ENCODE data around the gene ARL8B. TPM values are rescaled to one million over a fixed set of nuclear protein-coding genes. Genes with fewer than 3 reads are reported as not detected.
"Not testable (repeated sequence)": the region's sequence is repeated elsewhere in the genome, so short reads cannot be mapped to it uniquely, and the experiment has no call there.

The ARL8B gene
- 33.4 and 35.8 TPM in 2 replicates for total RNA-seq (2014; rRNA removed; shearing (Covaris generic))

DNA sequence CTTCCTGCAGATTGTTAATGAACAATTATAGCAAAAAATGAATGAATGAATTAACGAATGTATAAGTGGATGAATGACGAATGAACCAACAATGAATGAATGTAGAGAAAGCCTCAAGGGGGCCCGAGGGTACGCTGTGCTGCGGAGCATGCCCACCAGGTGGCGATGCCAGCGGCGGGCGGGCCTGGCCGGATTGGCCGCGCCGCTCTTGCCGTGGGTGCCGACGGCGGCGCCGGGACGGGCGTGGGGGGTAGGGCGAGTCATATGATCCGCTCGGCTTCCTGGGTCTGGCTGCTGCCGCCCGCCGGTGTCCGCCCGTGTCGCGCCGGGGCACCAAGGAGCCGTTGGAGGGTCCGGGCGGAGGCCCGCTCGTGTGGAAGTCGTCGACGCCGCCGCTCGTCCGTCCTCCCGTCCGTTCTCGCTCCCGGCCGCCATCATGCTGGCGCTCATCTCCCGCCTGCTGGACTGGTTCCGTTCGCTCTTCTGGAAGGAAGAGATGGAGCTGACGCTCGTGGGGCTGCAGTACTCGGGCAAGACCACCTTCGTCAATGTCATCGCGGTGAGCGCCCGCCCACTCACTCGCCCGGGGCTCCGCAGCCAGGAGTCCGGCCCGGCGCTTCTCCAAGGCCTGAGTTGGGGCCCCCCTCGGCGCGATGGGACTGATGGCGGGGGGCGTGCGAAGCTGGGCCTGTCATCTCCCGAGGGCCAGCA, at the start of gene ARL8B:
ARL8B (plus strand) TSS at position 263 of the 711 bp plus-strand sequence; CDS start at position 437, 174 bp downstream.
- DNase-seq (ENCODE audit: low read depth), result peak; percentile 90

- DNase-seq (ENCODE audit: low read depth), result no peak
Measured at GRCh38 chr3:5073374-5074085, 48.6 kb upstream of the ARL8B start.

- peak; percentile 66 for DNase-seq (ENCODE audit: low read depth)
Measured at GRCh38 chr3:5078151-5078550, 43.9 kb upstream of the ARL8B start.

DNA sequence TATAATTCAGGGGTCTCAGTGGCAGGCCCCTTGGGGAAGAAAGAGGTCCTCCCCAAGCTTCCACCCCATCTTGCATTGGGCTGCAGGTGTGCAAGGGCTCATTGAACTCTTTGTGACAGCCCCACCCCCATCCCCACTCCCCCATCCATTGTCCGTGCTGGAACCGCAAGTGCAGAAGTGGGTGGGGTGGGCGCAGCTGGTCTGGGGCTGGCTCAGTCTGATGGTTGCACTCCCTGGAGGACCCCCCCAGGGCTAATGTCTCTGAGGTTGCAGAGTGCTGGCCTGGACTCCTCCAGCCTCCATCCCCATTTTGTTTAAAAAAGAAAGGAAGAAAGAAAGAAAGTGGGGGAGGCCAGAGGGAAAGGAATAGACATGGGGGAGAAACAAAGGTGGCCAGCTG, 42.3 kb upstream of the ARL8B start:
- no peak for DNase-seq (ENCODE audit: low read depth)

- no peak for DNase-seq (ENCODE audit: low read depth)
Measured at GRCh38 chr3:5080779-5081550, 41.1 kb upstream of the ARL8B start.

DNA sequence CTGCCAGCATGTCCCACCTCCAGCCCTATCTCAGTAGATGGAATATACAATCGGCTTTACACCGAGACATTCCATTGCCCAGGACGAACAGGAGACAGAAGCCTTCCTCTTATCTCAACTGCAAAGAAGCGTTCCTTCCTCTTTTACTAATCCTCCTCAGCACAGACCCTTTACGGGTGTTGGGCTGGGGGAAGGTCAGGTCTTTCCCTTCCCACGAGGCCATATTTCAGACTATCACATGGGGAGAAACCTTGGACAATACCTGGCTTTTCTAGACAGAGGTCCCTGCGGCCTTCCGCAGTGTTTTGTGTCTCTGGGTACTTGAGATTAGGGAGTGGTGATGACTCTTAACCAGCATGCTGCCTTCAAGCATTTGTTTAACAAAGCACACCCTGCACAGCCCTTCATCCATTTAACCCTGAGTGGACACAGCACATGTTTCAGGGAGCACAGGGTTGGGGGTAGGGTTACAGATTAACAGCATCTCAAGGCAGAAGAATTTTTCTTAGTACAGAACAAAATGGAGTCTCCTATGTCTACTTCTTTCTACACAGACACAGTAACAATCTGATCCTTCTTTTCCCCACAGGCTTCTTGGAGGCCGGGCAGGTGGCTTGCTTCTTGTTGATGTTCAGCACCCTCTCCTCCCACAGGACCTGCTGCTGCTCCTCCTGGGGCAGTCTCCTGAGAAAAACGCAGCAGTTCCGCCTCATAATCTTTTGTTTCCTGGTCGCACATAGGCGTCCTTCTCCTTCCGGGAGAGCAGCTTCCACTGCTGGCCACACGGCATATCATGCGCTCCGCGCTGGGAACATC, 39.9 kb upstream of the ARL8B start:
- DNase-seq (ENCODE audit: low read depth), result not testable (repeated sequence)

- DNase-seq (ENCODE audit: low read depth), result no peak
Measured at GRCh38 chr3:5082789-5083115, 39.3 kb upstream of the ARL8B start.

DNA sequence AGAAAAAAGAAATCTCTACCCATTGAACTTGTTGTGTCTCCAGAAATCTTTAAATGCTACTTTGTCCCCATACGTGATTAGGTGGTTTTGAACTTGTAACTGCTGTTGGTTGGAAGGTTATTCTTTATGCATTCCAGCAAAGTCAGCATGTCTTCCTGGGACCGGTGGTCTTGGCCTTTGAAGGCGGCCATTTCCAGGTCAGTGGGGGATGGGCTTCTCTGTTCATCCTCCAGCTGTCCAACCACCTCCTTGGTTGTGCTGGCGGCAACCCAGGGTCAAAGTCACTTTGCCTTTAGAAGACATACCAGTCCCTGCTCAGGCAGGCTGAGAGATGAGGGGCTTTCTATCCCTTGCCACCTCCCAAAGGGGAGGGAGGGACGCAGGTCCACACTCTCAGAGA, 37.9 kb upstream of the ARL8B start:
- no peak for DNase-seq (ENCODE audit: low read depth)

DNA sequence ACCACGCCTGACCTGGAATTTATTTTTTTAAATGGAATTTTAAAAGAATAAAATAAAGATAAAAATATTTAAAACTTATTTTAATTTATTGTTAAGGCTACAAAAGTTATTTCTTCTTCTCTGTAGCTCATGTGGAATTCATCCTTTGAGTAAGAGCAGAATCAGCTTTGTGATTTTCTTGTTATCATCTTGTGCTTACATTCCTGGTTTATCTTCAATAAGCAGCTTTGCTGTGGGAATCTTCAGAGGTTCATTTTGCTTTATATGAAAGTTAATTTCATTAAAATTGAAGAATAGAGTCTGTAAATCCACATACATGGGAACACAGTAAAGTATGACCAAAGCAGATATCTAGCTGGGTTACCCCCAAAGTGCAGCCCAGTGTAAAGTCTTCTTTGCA, 35.4 kb upstream of the ARL8B start:
- DNase-seq (ENCODE audit: low read depth), result no peak

DNA sequence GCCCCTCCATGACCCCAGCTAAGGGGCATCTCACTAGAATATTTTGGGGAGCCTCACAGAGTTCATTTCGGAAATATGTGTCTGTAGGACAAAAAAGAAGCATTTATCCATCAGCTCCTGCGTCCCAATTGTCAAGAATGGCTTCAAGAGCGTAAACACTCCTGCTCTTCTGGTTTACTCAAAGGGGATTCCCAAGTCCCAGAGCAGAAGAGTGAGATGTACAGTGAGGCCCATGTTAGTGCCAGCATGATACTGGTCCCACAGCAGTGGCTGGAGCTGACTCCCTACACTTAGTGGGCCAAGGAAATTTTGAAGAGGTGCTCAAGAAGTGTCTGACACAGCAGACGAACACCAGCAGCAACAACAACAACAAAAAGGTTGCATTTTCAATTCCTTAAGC, 34.9 kb upstream of the ARL8B start:
- no peak for DNase-seq (ENCODE audit: low read depth)

DNA sequence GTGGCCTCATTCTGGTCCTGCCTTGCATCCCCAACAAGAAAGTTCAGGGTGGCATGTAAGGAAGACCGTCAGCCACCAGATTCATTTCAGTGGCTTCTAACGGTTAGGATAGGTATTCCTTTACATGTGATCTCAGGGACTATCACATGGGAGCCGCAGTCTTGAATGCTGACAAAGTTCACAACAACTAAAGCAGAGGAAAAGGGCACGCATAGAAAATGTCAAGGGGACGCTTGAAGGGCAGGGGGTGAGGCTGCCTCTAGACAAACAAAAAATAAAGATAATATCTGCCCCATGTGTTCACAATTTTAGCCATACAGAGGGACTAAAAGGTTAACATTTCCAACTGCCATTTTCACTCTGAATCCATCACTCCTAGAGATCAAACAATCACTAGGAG, 31.9 kb upstream of the ARL8B start:
- no peak for DNase-seq (ENCODE audit: low read depth)

DNA sequence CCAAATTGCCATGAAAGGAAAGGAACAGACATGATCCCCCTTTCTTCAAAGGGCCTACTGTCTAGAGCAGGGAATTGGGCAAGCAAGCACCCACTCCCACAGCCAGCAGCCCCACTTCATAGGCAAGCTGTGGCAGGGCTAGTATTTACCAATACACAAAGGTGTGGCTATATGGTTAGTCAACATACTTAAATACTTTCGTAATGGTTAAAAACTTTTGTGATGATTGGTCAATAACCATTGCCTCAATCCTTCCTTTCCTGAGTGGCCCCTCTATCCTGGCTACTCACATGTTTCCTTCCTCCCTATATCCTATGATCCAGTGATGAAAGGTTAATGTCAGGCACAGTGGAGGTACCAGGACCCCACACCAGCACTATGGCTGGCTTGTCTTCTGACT, 30.1 kb upstream of the ARL8B start:
- no peak for DNase-seq (ENCODE audit: low read depth)

DNA sequence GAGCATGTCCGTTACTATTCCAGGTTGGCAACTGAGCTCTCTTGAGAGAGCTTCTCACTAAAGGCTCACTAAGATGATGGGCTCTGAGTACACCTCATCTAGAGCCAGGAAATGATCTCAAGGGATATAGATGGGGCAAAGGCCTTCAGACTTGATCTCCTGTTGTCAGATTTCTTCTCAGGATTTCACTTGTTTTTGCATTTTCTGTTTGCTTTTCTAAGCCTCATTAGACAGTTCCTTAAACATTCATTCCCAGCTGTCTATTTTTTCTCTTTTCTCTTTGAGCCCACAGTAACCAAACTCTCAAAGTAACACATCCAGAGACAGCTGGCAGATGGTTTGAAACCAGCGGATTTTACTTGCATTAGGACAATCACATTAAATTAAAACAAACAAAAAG, 28.4 kb upstream of the ARL8B start:
- DNase-seq (ENCODE audit: low read depth), result no peak

DNA sequence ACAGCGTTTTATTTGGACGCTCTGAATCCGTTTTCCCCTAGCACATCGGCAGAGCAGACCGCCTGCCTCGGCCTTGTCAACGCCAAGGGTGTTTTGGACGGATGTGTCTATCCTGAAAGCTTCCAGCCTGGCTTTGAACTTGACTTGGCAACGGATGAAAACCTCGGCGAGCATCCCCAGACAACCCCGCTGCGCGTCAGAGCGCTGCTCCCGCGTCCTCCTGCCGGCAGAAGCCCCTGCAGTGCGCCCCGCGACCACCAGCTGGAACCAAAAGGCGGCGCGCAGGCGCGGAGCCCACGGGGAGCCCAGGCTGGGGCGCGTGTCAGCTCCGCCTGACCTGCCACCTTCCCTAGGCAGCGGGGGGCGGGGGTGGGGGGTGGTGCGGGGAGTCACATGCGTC, 26.2 kb upstream of the ARL8B start:
- peak; percentile 3 for DNase-seq (ENCODE audit: low read depth)

DNA sequence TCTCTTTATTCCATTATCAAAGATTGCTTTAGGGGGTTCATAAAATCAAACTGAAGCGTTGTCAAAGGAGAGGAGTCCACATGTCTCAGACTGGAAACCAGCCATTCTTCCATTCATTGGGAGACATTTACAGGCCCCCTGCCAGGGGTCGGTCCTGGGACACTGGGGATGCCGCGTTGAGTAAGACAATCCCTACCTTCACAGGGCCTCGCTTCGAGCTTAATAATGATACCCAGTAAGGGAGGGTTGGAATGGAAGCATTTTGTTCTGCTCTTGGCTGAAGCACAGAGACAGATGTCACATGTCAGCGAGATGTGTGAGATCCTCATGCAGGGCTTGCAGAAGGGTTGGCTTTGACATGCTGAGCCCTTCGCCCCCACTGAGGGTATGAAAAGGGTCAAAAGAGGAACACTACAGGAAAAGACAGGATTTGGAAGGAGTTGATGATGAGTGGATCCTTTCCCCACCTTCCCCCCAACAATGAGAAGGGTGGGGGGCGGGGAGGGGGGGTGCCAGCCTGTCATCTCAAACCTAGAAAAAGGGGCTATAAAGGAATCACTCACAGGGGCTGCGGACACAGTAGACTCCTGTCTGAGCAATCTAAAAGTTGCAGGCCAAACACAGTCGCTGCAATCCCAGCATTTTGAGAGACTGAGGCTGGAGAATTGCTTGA, 25.6 kb upstream of the ARL8B start:
- no peak for DNase-seq (ENCODE audit: low read depth)

- DNase-seq (ENCODE audit: low read depth), result no peak
Measured at GRCh38 chr3:5098346-5098745, 23.7 kb upstream of the ARL8B start.

DNA sequence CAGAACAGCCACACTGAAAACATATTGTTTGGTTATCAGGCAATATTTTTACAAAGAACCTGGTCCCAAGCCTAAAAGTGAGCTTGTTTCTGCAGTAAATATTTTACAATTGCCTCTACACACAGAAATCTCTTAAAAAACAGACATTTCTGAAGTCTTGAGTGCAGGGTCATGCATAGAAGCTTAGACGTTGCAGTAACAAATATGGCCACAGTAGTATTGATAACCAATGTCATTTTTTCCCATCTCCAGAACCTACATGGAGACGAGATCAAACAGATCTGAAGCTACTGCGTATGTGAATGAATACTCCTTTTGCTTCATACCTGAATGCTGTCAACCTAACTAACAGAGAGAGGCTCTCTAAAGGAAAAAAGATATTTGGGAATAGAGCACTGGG, 19.6 kb upstream of the ARL8B start:
- no peak for DNase-seq (ENCODE audit: low read depth)

- DNase-seq (ENCODE audit: low read depth), result no peak
Measured at GRCh38 chr3:5103743-5104142, 18.3 kb upstream of the ARL8B start.

- DNase-seq (ENCODE audit: low read depth), result no peak
Measured at GRCh38 chr3:5105050-5105449, 17.0 kb upstream of the ARL8B start.

DNA sequence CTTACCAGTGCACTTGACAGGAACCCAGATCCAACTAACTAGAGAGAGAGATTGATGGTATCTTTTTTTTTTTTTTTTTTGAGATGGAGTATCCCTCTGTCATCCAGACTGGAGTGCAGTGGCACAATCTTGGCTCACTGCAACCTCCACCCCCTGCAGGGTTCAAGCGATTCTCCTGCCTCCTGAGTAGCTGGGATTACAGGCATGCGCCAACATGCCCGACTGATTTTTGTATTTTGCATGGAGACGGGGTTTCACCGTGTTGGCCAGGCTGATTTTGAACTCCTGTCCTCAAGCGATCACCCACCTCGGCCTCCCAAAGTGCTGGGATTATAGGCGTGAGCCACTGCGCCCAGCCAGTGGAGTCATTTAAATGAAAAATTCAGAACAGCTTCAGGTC, 15.7 kb upstream of the ARL8B start:
- DNase-seq (ENCODE audit: low read depth), result not testable (repeated sequence)

- DNase-seq (ENCODE audit: low read depth), result not testable (repeated sequence)
Measured at GRCh38 chr3:5106933-5107334, 15.2 kb upstream of the ARL8B start.

Measured in Daoy (cell line).